Loucy (cell line): ENCODE measurements around the gene TADA1.

Experiments
- H2AFZ ChIP-seq: fragments of 200-600 bp; sonication (generic); 2 replicates; pipeline ENCODE4 v1.6.0; 2016; ENCODE audit warnings: antibody characterized with exemption, mild to moderate bottlenecking, low read length, moderate library complexity
- H3F3A ChIP-seq: fragments of 200-600 bp; 2 replicates; pipeline ENCODE4 v1.6.0; 2016; ENCODE audit warnings: antibody characterized with exemption, low read depth, mild to moderate bottlenecking
- H3K27me3 ChIP-seq: fragments of 200-600 bp; sonication (generic); 2 replicates; pipeline ENCODE4 v1.6.1; 2014; ENCODE audit warnings: low read length, mild to moderate bottlenecking; ENCODE audit not compliant: insufficient read depth, poor library complexity, severe bottlenecking
- H3K36me3 ChIP-seq: fragments of 200-600 bp; sonication (generic); 2 replicates; pipeline ENCODE4 v1.6.1; 2016; ENCODE audit warnings: low read length; ENCODE audit not compliant: insufficient read depth
- H3K4me1 ChIP-seq: fragments of 200-600 bp; sonication (generic); 2 replicates; pipeline ENCODE4 v1.5.1; 2014; ENCODE audit warnings: low read length, mild to moderate bottlenecking; ENCODE audit not compliant: insufficient read depth, poor library complexity, severe bottlenecking
- H3K4me2 ChIP-seq: fragments of 200-600 bp; sonication (generic); 2 replicates; pipeline ENCODE4 v1.6.0; 2014; ENCODE audit warnings: antibody characterized with exemption, low read length, low read depth, mild to moderate bottlenecking; ENCODE audit not compliant: poor library complexity, severe bottlenecking
- H3K4me3 ChIP-seq: fragments of 200-600 bp; sonication (generic); 2 replicates; pipeline ENCODE4 v1.5.1; 2014; ENCODE audit warnings: low read length, mild to moderate bottlenecking, mixed read lengths; ENCODE audit not compliant: poor library complexity, severe bottlenecking
- H3K79me2 ChIP-seq: fragments of 200-600 bp; sonication (generic); 2 replicates; pipeline ENCODE4 v1.6.1; 2014; ENCODE audit warnings: low read length; ENCODE audit not compliant: insufficient read depth
- H3K9ac ChIP-seq: fragments of 200-600 bp; sonication (generic); 2 replicates; pipeline ENCODE4 v1.6.0; 2014; ENCODE audit warnings: mild to moderate bottlenecking, low read depth, low read length, moderate library complexity; ENCODE audit not compliant: poor library complexity, severe bottlenecking
- H3K9me2 ChIP-seq: fragments of 200-600 bp; sonication (generic); replicated peaks from 2 replicates; pipeline ENCODE4 v1.6.1; 2016; ENCODE audit warnings: low read depth, low read length, mixed read lengths
- H3K9me3 ChIP-seq: fragments of 200-600 bp; sonication (generic); 2 replicates; pipeline ENCODE4 v1.6.1; 2014; ENCODE audit warnings: mild to moderate bottlenecking, antibody characterized with exemption, low read length, low read depth; ENCODE audit not compliant: insufficient read depth
- H4K20me1 ChIP-seq: fragments of 200-600 bp; sonication (generic); 2 replicates; pipeline ENCODE4 v1.6.0; 2014; ENCODE audit warnings: antibody characterized with exemption, low read length, mild to moderate bottlenecking; ENCODE audit not compliant: insufficient read depth, poor library complexity, severe bottlenecking
- EZH2phosphoT487 ChIP-seq: fragments of 200-600 bp; IDR thresholded peaks from 2 replicates; pipeline ENCODE4 v1.6.1; 2018; ENCODE audit warnings: antibody characterized with exemption, mild to moderate bottlenecking, moderate library complexity, borderline replicate concordance
- TF ChIP-seq, protein P1 (sequence below): fragments of 200-600 bp; sonication (generic); conservative IDR thresholded peaks from 2 replicates; pipeline ENCODE4 v1.5.1; 2014; ENCODE audit warnings: mild to moderate bottlenecking, antibody characterized with exemption, low read length

TADA1 gene

DNA sequence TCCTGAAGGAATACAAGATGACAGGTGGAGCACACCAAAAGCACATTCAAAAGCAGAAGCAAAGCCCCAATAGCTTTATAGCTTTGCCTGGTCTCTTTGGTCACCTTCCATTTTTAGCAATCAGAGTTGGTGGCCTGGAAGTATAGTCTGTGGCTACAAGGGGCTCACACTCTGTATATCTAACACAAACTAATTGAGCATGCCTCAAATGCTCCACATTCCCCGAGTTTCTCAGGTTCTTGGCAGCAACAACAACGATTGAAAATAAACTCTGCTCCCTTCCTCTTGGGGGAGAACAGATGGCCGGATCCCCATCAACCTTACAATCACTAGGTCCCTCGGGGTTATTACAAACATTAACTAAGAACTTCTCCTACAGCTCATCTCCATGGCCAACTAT, 24.9 kb upstream of the TADA1 start:
- H3K79me2 ChIP-seq, result no peaks in the 10 kb centered on the region
- peak overlapping the region; percentile 51 for H3K9ac ChIP-seq
- no peaks in the 10 kb centered on the region for H3K27me3 ChIP-seq
- H3K36me3 ChIP-seq, result no peaks in the 10 kb centered on the region
- peaks cover 4% of the 10 kb centered on the region; the same call in 1 of the 2 replicates for H3F3A ChIP-seq
- TF ChIP-seq EZH2phosphoT487, result no peak
- TF ChIP-seq, protein P1, sequence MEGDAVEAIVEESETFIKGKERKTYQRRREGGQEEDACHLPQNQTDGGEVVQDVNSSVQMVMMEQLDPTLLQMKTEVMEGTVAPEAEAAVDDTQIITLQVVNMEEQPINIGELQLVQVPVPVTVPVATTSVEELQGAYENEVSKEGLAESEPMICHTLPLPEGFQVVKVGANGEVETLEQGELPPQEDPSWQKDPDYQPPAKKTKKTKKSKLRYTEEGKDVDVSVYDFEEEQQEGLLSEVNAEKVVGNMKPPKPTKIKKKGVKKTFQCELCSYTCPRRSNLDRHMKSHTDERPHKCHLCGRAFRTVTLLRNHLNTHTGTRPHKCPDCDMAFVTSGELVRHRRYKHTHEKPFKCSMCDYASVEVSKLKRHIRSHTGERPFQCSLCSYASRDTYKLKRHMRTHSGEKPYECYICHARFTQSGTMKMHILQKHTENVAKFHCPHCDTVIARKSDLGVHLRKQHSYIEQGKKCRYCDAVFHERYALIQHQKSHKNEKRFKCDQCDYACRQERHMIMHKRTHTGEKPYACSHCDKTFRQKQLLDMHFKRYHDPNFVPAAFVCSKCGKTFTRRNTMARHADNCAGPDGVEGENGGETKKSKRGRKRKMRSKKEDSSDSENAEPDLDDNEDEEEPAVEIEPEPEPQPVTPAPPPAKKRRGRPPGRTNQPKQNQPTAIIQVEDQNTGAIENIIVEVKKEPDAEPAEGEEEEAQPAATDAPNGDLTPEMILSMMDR, result no peak
- peak overlapping the region; percentile 40 for H3K4me2 ChIP-seq
- no peak overlapping the region for H2AFZ ChIP-seq
- peaks cover 9% of the 10 kb centered on the region for H3K9me3 ChIP-seq
- no peak overlapping the region for H3K4me3 ChIP-seq
- H3K9me2 ChIP-seq, result no peaks in the 10 kb centered on the region
- H3K4me1 ChIP-seq, result peaks cover 27% of the 10 kb centered on the region
- H4K20me1 ChIP-seq, result no peaks in the 10 kb centered on the region

DNA sequence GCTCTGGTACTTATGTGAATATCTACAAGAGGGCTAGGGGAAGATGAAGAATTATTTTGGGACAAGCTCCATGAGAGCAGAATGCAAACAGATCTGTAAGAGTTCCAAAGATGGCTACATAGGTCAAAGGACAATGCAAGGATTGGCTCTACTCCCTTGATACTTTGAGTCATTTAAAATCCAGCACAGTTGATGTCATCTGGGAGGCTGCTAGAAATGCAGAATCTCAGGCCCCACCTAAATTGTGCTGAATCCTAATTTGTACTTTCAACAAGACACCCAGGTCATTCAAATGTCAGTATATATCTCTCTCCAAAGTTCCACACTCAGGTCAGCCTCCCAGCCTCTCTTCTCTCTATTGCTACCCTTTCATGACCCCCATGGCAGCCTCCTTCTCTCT, 23.7 kb upstream of the TADA1 start:
- no peak overlapping the region for H3K4me3 ChIP-seq
- H3K9ac ChIP-seq, result no peak overlapping the region
- no peaks in the 10 kb centered on the region for H3K36me3 ChIP-seq
- no peak overlapping the region for H2AFZ ChIP-seq
- H3F3A ChIP-seq, result peaks cover 4% of the 10 kb centered on the region; the same call in 1 of the 2 replicates
- no peaks in the 10 kb centered on the region for H4K20me1 ChIP-seq
- H3K79me2 ChIP-seq, result no peaks in the 10 kb centered on the region
- H3K4me1 ChIP-seq, result peaks cover 27% of the 10 kb centered on the region
- H3K27me3 ChIP-seq, result no peaks in the 10 kb centered on the region
- H3K9me3 ChIP-seq, result peaks cover 9% of the 10 kb centered on the region
- TF ChIP-seq, protein P1, result no peak
- no peak for TF ChIP-seq EZH2phosphoT487
- no peaks in the 10 kb centered on the region for H3K9me2 ChIP-seq
- H3K4me2 ChIP-seq, result no peak overlapping the region

DNA sequence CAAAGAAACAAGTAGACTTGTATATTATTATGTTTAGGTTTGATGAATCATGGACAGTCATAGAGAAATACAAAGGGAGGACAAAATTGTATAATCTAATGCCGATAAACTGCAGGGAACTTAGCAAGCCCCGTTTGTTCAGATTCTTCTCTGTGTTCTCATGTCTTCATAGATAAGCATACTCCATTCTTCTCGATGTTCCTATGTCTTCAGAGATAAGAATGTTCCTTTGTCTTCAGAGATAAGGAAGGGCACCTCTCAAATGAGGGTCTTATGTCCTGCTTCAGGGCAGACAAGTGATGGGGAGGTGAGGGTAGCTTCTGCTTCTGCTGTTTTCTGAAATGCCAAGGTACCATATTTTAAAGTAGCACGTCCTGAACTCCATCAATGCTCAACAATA, 19.7 kb upstream of the TADA1 start:
- H3F3A ChIP-seq, result no peaks in the 10 kb centered on the region
- TF ChIP-seq EZH2phosphoT487, result no peak
- TF ChIP-seq, protein P1, result no peak
- H3K9me2 ChIP-seq, result no peaks in the 10 kb centered on the region
- peaks cover 9% of the 10 kb centered on the region for H3K9me3 ChIP-seq
- no peak overlapping the region for H2AFZ ChIP-seq
- H3K4me3 ChIP-seq, result no peak overlapping the region
- no peaks in the 10 kb centered on the region for H4K20me1 ChIP-seq
- no peaks in the 10 kb centered on the region for H3K36me3 ChIP-seq
- H3K4me2 ChIP-seq, result no peak overlapping the region
- no peak overlapping the region for H3K9ac ChIP-seq
- H3K27me3 ChIP-seq, result no peaks in the 10 kb centered on the region
- H3K79me2 ChIP-seq, result no peaks in the 10 kb centered on the region
- no peaks in the 10 kb centered on the region for H3K4me1 ChIP-seq
